HEK293T (cell line): ENCODE results near the gene PLEKHA7.

Source experiments
- FOXA1 ChIP-seq: fragments of 450-650 bp; IDR thresholded peaks from 2 replicates; pipeline ENCODE4 v1.6.1; 2016; ENCODE audit warnings: mild to moderate bottlenecking
- PKNOX1 ChIP-seq: fragments of 450-650 bp; IDR thresholded peaks from 2 replicates; pipeline ENCODE4 v1.6.1; 2016
- SP1 ChIP-seq: fragments of 450-650 bp; IDR thresholded peaks from 2 replicates; pipeline ENCODE4 v1.6.1; 2017
- SUZ12 ChIP-seq: fragments of 450-650 bp; IDR thresholded peaks from 2 replicates; pipeline ENCODE4 v1.6.1; 2016; ENCODE audit warnings: mild to moderate bottlenecking

- TF ChIP-seq FOXA1 (no peak), PKNOX1 (no peak), SUZ12 (no peak), SP1 (no peak)
These were observed 6.1 kb downstream of the PLEKHA7 start for GRCh38 chr11:17008099-17008498.
